Liver (tissue), 9 donors: ENCODE data around the gene H2BW2. TPM values are rescaled to one million over a fixed set of nuclear protein-coding genes. Genes with fewer than 3 reads are reported as not detected.
"Not testable (repeated sequence)": the region's sequence is repeated elsewhere in the genome, so short reads cannot be mapped to it uniquely, and the experiment has no call there.

Experiments
- DNase-seq: peaks from one replicate; pipeline ENCODE4 v3.0.0-alpha.2; 2017; ENCODE audit warnings: low spot score
- H3K27ac ChIP-seq, 2 donors: one replicate each; pipeline ENCODE4 v1.7.0; 2013; ENCODE audit warnings: inconsistent platforms in 2 of 2, low read length in 2 of 2, control low read depth in 1 of 2, low read depth in 1 of 2, mild to moderate bottlenecking in 1 of 2
- H3K27me3 ChIP-seq, 4 donors: one replicate each; pipeline versions ENCODE4 v1.6.1 to v1.7.0; 2013; ENCODE audit warnings: low read length in 3 of 4, inconsistent platforms in 1 of 4, mild to moderate bottlenecking in 1 of 4, moderate library complexity in 1 of 4; ENCODE audit not compliant: control insufficient read depth in 4 of 4, insufficient read depth in 4 of 4
- H3K36me3 ChIP-seq, 4 donors: one replicate each; pipeline versions ENCODE4 v1.6.1 to v1.7.0; 2013; ENCODE audit warnings: low read length in 3 of 4, mild to moderate bottlenecking in 3 of 4, low read depth in 1 of 4, moderate library complexity in 1 of 4; ENCODE audit not compliant: control insufficient read depth in 4 of 4, insufficient read depth in 3 of 4
- H3K4me1 ChIP-seq, 4 donors: one replicate each; pipeline versions ENCODE4 v1.6.1 to v1.7.0; 2013; ENCODE audit warnings: low read length in 3 of 4, mild to moderate bottlenecking in 3 of 4, moderate library complexity in 1 of 4; ENCODE audit not compliant: control insufficient read depth in 4 of 4, insufficient read depth in 4 of 4
- H3K4me3 ChIP-seq, 3 donors: one replicate each; pipeline versions ENCODE4 v1.6.1 to v1.7.0; 2013; ENCODE audit warnings: low read length in 3 of 3, control low read depth in 1 of 3, low read depth in 1 of 3, mild to moderate bottlenecking in 1 of 3
- H3K9ac ChIP-seq, 2 donors: one replicate each; pipeline ENCODE4 v1.7.0; 2013; ENCODE audit warnings: low read length in 2 of 2, mild to moderate bottlenecking in 2 of 2, moderate library complexity in 2 of 2, control low read depth in 1 of 2, low read depth in 1 of 2
- H3K9me3 ChIP-seq, 4 donors: one replicate each; pipeline versions ENCODE4 v1.6.1 to v1.7.0; 2013; ENCODE audit warnings: low read length in 3 of 4; ENCODE audit not compliant: control insufficient read depth in 4 of 4
- ATF3 ChIP-seq: IDR thresholded peaks from 2 replicates; pipeline ENCODE4 v1.6.1; 2016; ENCODE audit warnings: antibody characterized with exemption
- EGR1 ChIP-seq, 2 donors: IDR thresholded peaks; 2 replicates each; pipeline ENCODE4 v1.6.1; 2016 to 2018; ENCODE audit warnings: antibody characterized with exemption in 2 of 2, low read depth in 2 of 2
- FOXA1 ChIP-seq: IDR thresholded peaks from 2 replicates; pipeline ENCODE4 v1.6.1; 2016; ENCODE audit warnings: antibody characterized with exemption
- FOXA2 ChIP-seq: IDR thresholded peaks from 2 replicates; pipeline ENCODE4 v1.6.1; 2016; ENCODE audit warnings: antibody characterized with exemption
- HNF4A ChIP-seq, 2 donors: conservative IDR thresholded peaks; 2 replicates each; pipeline ENCODE4 v1.6.1; 2016; ENCODE audit warnings: antibody characterized with exemption in 2 of 2, mild to moderate bottlenecking in 2 of 2
- HNF4G ChIP-seq: IDR thresholded peaks from 2 replicates; pipeline ENCODE4 v1.6.1; 2016; ENCODE audit warnings: antibody characterized with exemption
- JUND ChIP-seq, 2 donors: IDR thresholded peaks; 2 replicates each; pipeline ENCODE4 v1.6.1; 2016; ENCODE audit warnings: antibody characterized with exemption in 2 of 2
- RAD21 ChIP-seq, 2 donors: IDR thresholded peaks; 2 replicates each; pipeline ENCODE4 v1.6.1; 2016; ENCODE audit warnings: antibody characterized with exemption in 2 of 2, mild to moderate bottlenecking in 2 of 2
- REST ChIP-seq: IDR thresholded peaks from 2 replicates; pipeline ENCODE4 v1.6.1; 2016; ENCODE audit warnings: antibody characterized with exemption, mild to moderate bottlenecking
- RXRA ChIP-seq, 2 donors: IDR thresholded peaks; 2 replicates each; pipeline ENCODE4 v1.6.1; 2017 to 2018; ENCODE audit warnings: antibody characterized with exemption in 2 of 2, mild to moderate bottlenecking in 1 of 2
- SP1 ChIP-seq: IDR thresholded peaks from 2 replicates; pipeline ENCODE4 v1.6.1; 2018; ENCODE audit warnings: antibody characterized with exemption, mild to moderate bottlenecking
- TAF1 ChIP-seq: conservative IDR thresholded peaks from 2 replicates; pipeline ENCODE4 v1.6.1; 2016; ENCODE audit warnings: antibody characterized with exemption, mild to moderate bottlenecking
- WGBS: extraction: QIAGEN DNeasy Blood & Tissue Kit; methylation state at CpG from one replicate; pipeline ENCODE4 v1.1.7; 2013; 5-methylcytosine and 5-hydroxymethylcytosine counted together
- polyA plus RNA-seq, 2 donors: library from polyadenylated mRNA; stranded (reverse) in 1 of 2; unstranded in 1 of 2; fragments of 200-250 nt in 1 of 2; fragments of >200 nt in 1 of 2; fragmentation: Nextera tagmentation in 1 of 2; extraction: Ambion mirVana in 1 of 2; gene quantifications; one replicate each; pipeline versions ENCODE4 v1.2.1 to v1.2.3, GENCODE V29; 2013 to 2015
- total RNA-seq, 2 donors: library from RNA; depleted of rRNA; stranded (reverse); fragments of >200 nt; gene quantifications; one replicate each; pipeline ENCODE4 v1.2.3, GENCODE V29; 2014
- donor health status: healthy.
- donor health status: healthy.
- donor health status: healthy.
- donor health status: healthy.
- donor health status: healthy.

H2BW2 gene
- total and polyA plus RNA-seq, 4 donors = not detected

GRCh38 chrX:104013606-104014005, 26.1 kb upstream of the H2BW2 start, which contains the start of gene H2BW1:
Gene H2BW1, minus strand, starts transcription at chrX:104013708. Its CDS starts 132 bp downstream, at chrX:104013576.
- 91% methylated on average over 20 of the region's 20 CpGs for WGBS
- no peaks in the 10 kb centered on the region for H3K36me3 ChIP-seq

GRCh38 chrX:104015576-104015975, 24.2 kb upstream of the H2BW2 start:
- not testable (repeated sequence) for H3K4me1 ChIP-seq, DNase-seq, H3K27me3 ChIP-seq, H3K27ac ChIP-seq, H3K4me3 ChIP-seq, H3K9me3 ChIP-seq, H3K36me3 ChIP-seq, H3K9ac ChIP-seq
- WGBS = 68% methylated on average over 8 of the region's 8 CpGs

More at GRCh38 chrX:104013606-104014005, 26.1 kb upstream of the H2BW2 start, which contains the start of gene H2BW1:
- peaks cover 0 to 3% (median 0%) of the 10 kb centered on the region in 4 donors for H3K9me3 ChIP-seq
- H3K4me1 ChIP-seq = no peaks in the 10 kb centered on the region
- DNase-seq = no peak
- no peaks in the 10 kb centered on the region for H3K27me3 ChIP-seq
- H3K4me3 ChIP-seq = no peak within 1 kb of the TSS
- H3K9ac ChIP-seq = no peak within 1 kb of the TSS
- no peak within 1 kb of the TSS for H3K27ac ChIP-seq
- no peak for TF ChIP-seq HNF4G
- no peak for TF ChIP-seq FOXA2
- no peak for TF ChIP-seq EGR1 (IDR thresholded peaks at IDR 0.05; ENCODE audit: low read depth in 2 of 2)
- no peak for TF ChIP-seq ATF3
- TF ChIP-seq TAF1 = no peak
- no peak for TF ChIP-seq RXRA (IDR thresholded peaks at IDR 0.05)
- TF ChIP-seq RAD21 (IDR thresholded peaks at IDR 0.05) = no peak
- no peak for TF ChIP-seq REST
- no peak for TF ChIP-seq FOXA1
- no peak for TF ChIP-seq JUND (IDR thresholded peaks at IDR 0.05)
- TF ChIP-seq HNF4A (conservative IDR thresholded peaks at IDR 0.05) = no peak
- TF ChIP-seq SP1 = no peak

GRCh38 chrX:104018126-104018525, 21.6 kb upstream of the H2BW2 start:
- 81% methylated on average over 11 of the region's 11 CpGs for WGBS
- no peak overlapping the region for H3K9ac ChIP-seq
- H3K4me1 ChIP-seq = no peaks in the 10 kb centered on the region
- no peak for DNase-seq
- peaks cover 0 to 2% (median 0%) of the 10 kb centered on the region in 4 donors for H3K9me3 ChIP-seq
- no peaks in the 10 kb centered on the region for H3K36me3 ChIP-seq
- no peak overlapping the region for H3K4me3 ChIP-seq
- TF ChIP-seq RXRA (IDR thresholded peaks at IDR 0.05) (no peak), TAF1 (no peak)
- H3K27me3 ChIP-seq = peaks cover 0 to 3% (median 0%) of the 10 kb centered on the region in 4 donors
- no peak overlapping the region for H3K27ac ChIP-seq
